ENCODE data around the gene STK39. TPM values are rescaled to one million over a fixed set of nuclear protein-coding genes. Genes with fewer than 3 reads are reported as not detected.

The STK39 gene
- total RNA-seq, 1 donor from 2014 or later: 18.5 TPM

DNA sequence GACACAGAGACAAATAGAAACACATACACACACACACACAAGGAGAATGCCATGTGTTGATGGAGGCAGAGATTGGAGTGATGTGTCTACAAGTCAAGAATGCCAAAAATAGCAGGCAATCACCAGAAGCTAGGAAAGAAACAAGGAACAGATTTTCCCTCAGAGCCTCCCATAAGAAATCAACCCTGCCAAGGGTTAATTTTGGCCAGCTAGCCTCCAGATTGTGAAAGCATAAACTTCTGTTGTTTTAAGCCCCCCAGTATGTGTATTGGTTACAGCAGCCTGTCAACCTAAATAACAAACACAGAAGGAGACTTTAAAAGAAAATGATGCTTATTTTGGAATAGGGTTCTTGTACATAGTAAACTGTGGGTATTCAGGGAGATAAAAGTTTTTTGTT is 5.6 kb upstream of the STK39 start:
- TF ChIP-seq, protein P1, sequence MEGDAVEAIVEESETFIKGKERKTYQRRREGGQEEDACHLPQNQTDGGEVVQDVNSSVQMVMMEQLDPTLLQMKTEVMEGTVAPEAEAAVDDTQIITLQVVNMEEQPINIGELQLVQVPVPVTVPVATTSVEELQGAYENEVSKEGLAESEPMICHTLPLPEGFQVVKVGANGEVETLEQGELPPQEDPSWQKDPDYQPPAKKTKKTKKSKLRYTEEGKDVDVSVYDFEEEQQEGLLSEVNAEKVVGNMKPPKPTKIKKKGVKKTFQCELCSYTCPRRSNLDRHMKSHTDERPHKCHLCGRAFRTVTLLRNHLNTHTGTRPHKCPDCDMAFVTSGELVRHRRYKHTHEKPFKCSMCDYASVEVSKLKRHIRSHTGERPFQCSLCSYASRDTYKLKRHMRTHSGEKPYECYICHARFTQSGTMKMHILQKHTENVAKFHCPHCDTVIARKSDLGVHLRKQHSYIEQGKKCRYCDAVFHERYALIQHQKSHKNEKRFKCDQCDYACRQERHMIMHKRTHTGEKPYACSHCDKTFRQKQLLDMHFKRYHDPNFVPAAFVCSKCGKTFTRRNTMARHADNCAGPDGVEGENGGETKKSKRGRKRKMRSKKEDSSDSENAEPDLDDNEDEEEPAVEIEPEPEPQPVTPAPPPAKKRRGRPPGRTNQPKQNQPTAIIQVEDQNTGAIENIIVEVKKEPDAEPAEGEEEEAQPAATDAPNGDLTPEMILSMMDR (IDR thresholded peaks at IDR 0.05): no peak
- DNase-seq (no peak), ATAC-seq (ENCODE audit: low read depth) (no peak)
- Mint-ChIP-seq H3K27me3 (no peaks in the 10 kb centered on the region), H3K27ac (no peak overlapping the region), H3K4me1 (peaks cover 2% of the 10 kb centered on the region), H3K4me3 (no peak overlapping the region), H3K36me3 (ENCODE audit: low read depth) (no peaks in the 10 kb centered on the region), H3K9me3 (no peaks in the 10 kb centered on the region)
- ChIA-PET CTCF (interaction anchor here (0.5 kb wide), 1 partner anchor 288 kb away, joined by 3 read pairs; no protein-coding TSS in a partner anchor), POLR2A (no interaction called here)
- intact Hi-C loops (cut with micrococcal nuclease): no loop called here

DNA sequence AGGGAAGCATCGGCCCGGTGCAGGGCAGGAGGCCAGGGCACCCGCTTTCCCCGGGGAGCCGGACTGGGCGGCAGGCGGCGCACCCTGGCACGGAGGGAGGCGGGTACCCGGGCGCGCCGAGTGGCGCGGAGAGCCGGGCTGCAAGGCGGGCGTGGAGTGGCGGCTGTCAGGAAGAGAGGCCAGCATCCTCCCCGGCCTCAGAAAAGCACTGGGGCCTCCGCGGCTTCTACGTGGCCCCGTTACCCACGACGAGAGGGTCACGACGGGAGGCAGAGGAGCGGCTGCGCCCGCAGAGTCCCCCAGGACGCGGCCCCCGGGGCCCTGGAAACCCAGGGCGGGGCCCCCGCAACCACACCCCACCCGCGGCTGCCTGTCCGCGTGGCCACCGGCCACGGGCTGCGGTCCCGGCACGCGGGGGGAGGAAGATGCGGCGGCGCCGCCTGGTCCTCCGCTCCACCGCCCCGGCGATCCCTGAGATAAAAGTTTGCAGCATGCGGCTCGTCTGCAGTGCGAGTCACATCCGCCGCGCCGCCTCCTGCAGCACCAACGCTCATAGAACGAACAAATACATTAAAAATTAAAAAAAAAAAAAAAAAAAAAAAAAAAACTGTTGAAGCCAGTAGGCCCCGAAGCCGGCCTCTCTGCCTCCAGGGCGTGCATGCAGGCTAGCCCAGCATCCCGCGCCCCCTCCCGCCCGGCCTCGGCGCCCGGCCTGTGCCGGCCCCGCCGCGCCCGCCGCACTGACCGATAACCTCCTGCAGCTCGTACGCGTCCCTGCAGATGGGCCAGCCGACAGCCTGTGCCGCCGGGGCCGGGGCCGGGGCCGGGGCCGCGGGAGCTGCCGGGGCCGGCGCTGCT is 683 bp downstream of the STK39 start:
- peak overlapping the region; percentile 80 for H3K27ac Mint-ChIP-seq
- intact Hi-C loops (cut with micrococcal nuclease): loop anchor here (1.0 to 10.0 kb wide), 10 partner anchors 35 to 466 kb away; partner anchors contain the start of gene CERS6
- H3K27me3 Mint-ChIP-seq: no peaks in the 10 kb centered on the region
- H3K9me3 Mint-ChIP-seq: no peaks in the 10 kb centered on the region
- no peaks in the 10 kb centered on the region for H3K36me3 Mint-ChIP-seq (ENCODE audit: low read depth)
- peak; percentile 47 for ATAC-seq (ENCODE audit: low read depth)
- H3K4me3 Mint-ChIP-seq: peak overlapping the region; percentile 87
- peak; percentile 64 for DNase-seq
- POLR2A ChIA-PET: interaction anchor here (0.6 to 2.6 kb wide), 6 partner anchors 35 to 243 kb away, joined by 3 to 16 read pairs (median 4); no protein-coding TSS in a partner anchor
- CTCF ChIA-PET: interaction anchor here (0.6 to 1.2 kb wide), 4 partner anchors 52 to 111 kb away, joined by 3 to 5 read pairs (median 4); no protein-coding TSS in a partner anchor
- TF ChIP-seq, protein P1 (IDR thresholded peaks at IDR 0.05): no peak
- peaks cover 31% of the 10 kb centered on the region for H3K4me1 Mint-ChIP-seq

DNA sequence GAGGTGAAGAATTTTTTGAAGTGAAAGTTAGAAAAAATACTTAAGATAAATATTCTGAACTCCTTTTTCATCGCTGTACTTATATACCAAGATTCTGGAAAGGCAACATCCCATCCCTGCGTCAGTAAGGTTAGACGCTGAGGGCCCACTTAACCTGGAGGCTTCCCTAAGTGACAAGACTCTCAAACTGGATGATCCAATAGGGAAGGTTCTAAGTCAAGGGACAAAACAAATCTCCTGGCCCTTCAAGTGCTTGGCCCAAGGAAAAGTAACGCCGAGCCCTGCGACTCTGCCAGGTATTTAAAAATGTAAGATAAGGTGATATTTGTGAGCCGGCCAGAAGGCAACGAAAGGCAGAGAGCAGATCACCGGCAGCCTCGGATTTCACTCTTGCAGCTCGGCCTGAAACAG is 1.3 kb downstream of the STK39 start:
- intact Hi-C loops (cut with micrococcal nuclease): loop anchor here (1.0 to 10.0 kb wide), 6 partner anchors 81 to 466 kb away; partner anchors contain the start of gene CERS6
- Mint-ChIP-seq H3K36me3 (ENCODE audit: low read depth) (no peaks in the 10 kb centered on the region), H3K27ac (peak overlapping the region; percentile 78), H3K27me3 (no peaks in the 10 kb centered on the region), H3K4me3 (peak overlapping the region; percentile 87), H3K4me1 (peaks cover 31% of the 10 kb centered on the region), H3K9me3 (no peaks in the 10 kb centered on the region)
- ATAC-seq (ENCODE audit: low read depth) (no peak), DNase-seq (no peak)
- ChIA-PET POLR2A (interaction anchor here (1.3 to 2.6 kb wide), 2 partner anchors 34 to 51 kb away, joined by 6 to 16 read pairs; no protein-coding TSS in a partner anchor), CTCF (interaction anchor here (0.7 kb wide), 1 partner anchor 71 kb away, joined by 3 read pairs; no protein-coding TSS in a partner anchor)
- TF ChIP-seq, protein P1 (IDR thresholded peaks at IDR 0.05): no peak

DNA sequence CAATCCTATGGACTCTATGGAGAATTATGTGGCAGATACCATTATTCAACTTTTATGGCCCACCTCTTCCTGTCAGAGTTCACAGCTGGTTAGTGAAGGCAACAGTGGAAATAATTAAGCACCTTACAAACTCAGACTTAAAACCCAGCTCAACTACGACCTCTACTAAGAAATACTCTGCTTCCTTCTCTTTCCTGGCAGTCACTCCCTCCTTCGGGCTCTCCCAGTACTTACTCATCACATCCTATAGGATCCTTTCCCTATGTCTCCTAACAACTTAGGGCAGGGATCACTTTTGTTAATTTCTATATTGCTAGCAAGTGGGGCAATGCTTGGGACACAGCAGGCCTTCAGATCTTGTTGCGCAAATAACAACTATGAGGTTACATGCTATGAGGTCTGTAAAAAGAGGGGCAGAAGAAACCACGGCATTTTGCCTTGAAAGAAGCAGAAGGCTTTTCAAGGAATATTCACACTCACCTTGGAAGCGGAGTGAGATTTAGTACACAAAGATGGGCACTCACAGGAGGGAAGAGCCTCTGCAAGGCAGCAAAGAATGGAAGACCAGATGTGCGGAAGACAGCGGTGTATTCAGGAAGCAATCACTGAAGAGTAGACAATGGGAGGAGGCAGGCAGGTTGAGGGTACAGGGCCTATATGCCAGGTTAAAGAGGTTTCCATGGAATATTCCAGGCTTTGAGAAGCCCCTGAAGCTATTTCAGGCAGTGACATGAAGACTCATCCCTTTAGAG is 2.1 kb downstream of the STK39 start:
- POLR2A ChIA-PET: interaction anchor here (1.3 to 2.6 kb wide), 2 partner anchors 33 to 50 kb away, joined by 6 to 16 read pairs; no protein-coding TSS in a partner anchor
- TF ChIP-seq, protein P1 (IDR thresholded peaks at IDR 0.05): no peak
- peak overlapping the region; percentile 9 for H3K27ac Mint-ChIP-seq

More for the DNA sequence above, 2.1 kb downstream of the STK39 start:
- Mint-ChIP-seq H3K4me1 (peaks cover 31% of the 10 kb centered on the region), H3K27me3 (no peaks in the 10 kb centered on the region), H3K36me3 (ENCODE audit: low read depth) (no peaks in the 10 kb centered on the region), H3K4me3 (peak overlapping the region; percentile 66), H3K9me3 (no peaks in the 10 kb centered on the region)
- DNase-seq: no peak
- CTCF ChIA-PET: interaction anchor here (1.0 kb wide), 1 partner anchor 84 kb away, joined by 3 read pairs; no protein-coding TSS in a partner anchor
- intact Hi-C loops (cut with micrococcal nuclease): loop anchor here (5.0 to 10.0 kb wide), 3 partner anchors 203 to 467 kb away; no protein-coding TSS in a partner anchor
- ATAC-seq (ENCODE audit: low read depth): no peak

Measured in activated B cell treated with CpG ODN at 0.5 μM for 24 hours (primary cell).